Measurements from ENCODE around the gene ASCC3. TPM values are rescaled to one million over a fixed set of nuclear protein-coding genes. Genes with fewer than 3 reads are reported as not detected.
A peak's percentile ranks its signal among the peaks of the same experiment; 100 is the strongest.

Gene ASCC3
- total RNA-seq, 1 donor from 2014 or later = 42.0 TPM

GRCh38 chr6:100473182-100473581 is 407.9 kb downstream of the ASCC3 start:
- Mint-ChIP-seq H3K4me3 (ENCODE audit: unreplicated experiment) (no peak overlapping the region), H3K27me3 (ENCODE audit: unreplicated experiment) (peaks cover 52% of the 10 kb centered on the region), H3K9me3 (ENCODE audit: unreplicated experiment) (peaks cover 7% of the 10 kb centered on the region), H3K4me1 (ENCODE audit: unreplicated experiment) (peaks cover 3% of the 10 kb centered on the region), H3K27ac (ENCODE audit: unreplicated experiment) (no peak overlapping the region), H3K36me3 (ENCODE audit: unreplicated experiment) (no peaks in the 10 kb centered on the region)
- TF ChIP-seq, protein P1, sequence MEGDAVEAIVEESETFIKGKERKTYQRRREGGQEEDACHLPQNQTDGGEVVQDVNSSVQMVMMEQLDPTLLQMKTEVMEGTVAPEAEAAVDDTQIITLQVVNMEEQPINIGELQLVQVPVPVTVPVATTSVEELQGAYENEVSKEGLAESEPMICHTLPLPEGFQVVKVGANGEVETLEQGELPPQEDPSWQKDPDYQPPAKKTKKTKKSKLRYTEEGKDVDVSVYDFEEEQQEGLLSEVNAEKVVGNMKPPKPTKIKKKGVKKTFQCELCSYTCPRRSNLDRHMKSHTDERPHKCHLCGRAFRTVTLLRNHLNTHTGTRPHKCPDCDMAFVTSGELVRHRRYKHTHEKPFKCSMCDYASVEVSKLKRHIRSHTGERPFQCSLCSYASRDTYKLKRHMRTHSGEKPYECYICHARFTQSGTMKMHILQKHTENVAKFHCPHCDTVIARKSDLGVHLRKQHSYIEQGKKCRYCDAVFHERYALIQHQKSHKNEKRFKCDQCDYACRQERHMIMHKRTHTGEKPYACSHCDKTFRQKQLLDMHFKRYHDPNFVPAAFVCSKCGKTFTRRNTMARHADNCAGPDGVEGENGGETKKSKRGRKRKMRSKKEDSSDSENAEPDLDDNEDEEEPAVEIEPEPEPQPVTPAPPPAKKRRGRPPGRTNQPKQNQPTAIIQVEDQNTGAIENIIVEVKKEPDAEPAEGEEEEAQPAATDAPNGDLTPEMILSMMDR (IDR thresholded peaks at IDR 0.05) = no peak
- no peak for DNase-seq (ENCODE audit: extremely low spot score, unreplicated experiment)

DNA sequence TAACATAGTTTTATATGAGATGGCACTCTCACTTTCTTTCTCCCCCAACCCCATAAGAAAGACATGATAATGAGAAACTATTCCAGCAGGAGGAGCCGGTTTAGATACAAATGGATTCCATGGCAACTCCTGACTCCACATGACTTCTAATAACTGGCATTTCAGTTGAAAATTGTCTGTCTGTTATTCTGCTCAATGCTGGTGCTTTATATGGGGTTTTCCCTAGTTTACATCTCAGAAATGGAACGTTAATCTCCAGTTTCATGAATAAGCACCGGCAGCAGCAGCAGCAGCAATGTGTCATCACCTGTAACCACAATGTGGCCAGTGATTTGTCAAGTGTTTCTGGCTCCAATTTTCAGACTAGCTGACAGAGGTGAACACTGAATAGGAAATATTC is 408.5 kb downstream of the ASCC3 start:
- no peak overlapping the region for H3K4me3 Mint-ChIP-seq (ENCODE audit: unreplicated experiment)
- peaks cover 7% of the 10 kb centered on the region for H3K9me3 Mint-ChIP-seq (ENCODE audit: unreplicated experiment)
- no peak overlapping the region for H3K27ac Mint-ChIP-seq (ENCODE audit: unreplicated experiment)
- peaks cover 57% of the 10 kb centered on the region for H3K27me3 Mint-ChIP-seq (ENCODE audit: unreplicated experiment)
- H3K36me3 Mint-ChIP-seq (ENCODE audit: unreplicated experiment) = no peaks in the 10 kb centered on the region
- no peak for DNase-seq (ENCODE audit: extremely low spot score, unreplicated experiment)
- peaks cover 7% of the 10 kb centered on the region for H3K4me1 Mint-ChIP-seq (ENCODE audit: unreplicated experiment)
- TF ChIP-seq, protein P1 (IDR thresholded peaks at IDR 0.05) = peak; percentile 20

DNA sequence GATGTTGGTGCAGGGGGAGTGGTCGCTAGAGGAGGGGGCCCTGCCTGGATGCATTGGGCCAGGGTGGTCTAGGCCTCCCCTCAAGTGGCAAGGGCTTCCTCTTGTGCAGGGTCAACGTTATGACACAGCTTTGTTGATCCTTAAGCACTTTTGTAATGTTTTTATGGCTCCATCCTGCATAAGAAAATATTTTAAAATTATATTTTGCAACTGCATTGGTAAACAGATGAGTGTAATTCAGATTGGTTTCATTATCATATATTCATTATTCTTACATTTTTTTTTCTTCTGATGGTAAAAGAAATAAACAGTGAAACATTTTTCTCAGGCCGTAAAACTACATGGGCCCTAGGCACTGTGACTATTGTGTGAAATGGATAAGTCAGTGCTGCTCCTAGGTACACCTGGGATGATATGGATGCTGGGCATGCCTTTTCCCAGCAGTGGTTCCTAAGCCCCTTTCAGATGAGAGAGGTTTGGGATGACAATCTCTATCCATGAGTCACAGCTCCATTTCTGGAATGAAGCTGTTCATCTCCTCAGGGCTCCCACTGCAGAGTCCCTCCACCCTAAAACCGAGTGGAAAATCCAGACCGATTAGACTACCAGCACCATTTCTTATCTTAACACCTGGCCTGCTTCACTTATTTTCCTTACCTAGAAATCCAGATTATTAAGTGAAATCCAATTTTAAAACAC is 410.6 kb downstream of the ASCC3 start:
- Mint-ChIP-seq H3K27ac (ENCODE audit: unreplicated experiment) (no peak overlapping the region), H3K27me3 (ENCODE audit: unreplicated experiment) (peaks cover 78% of the 10 kb centered on the region), H3K36me3 (ENCODE audit: unreplicated experiment) (no peaks in the 10 kb centered on the region), H3K4me3 (ENCODE audit: unreplicated experiment) (no peak overlapping the region), H3K9me3 (ENCODE audit: unreplicated experiment) (no peaks in the 10 kb centered on the region), H3K4me1 (ENCODE audit: unreplicated experiment) (peaks cover 17% of the 10 kb centered on the region)
- no peak for DNase-seq (ENCODE audit: extremely low spot score, unreplicated experiment)
- TF ChIP-seq, protein P1 (IDR thresholded peaks at IDR 0.05) = no peak

DNA sequence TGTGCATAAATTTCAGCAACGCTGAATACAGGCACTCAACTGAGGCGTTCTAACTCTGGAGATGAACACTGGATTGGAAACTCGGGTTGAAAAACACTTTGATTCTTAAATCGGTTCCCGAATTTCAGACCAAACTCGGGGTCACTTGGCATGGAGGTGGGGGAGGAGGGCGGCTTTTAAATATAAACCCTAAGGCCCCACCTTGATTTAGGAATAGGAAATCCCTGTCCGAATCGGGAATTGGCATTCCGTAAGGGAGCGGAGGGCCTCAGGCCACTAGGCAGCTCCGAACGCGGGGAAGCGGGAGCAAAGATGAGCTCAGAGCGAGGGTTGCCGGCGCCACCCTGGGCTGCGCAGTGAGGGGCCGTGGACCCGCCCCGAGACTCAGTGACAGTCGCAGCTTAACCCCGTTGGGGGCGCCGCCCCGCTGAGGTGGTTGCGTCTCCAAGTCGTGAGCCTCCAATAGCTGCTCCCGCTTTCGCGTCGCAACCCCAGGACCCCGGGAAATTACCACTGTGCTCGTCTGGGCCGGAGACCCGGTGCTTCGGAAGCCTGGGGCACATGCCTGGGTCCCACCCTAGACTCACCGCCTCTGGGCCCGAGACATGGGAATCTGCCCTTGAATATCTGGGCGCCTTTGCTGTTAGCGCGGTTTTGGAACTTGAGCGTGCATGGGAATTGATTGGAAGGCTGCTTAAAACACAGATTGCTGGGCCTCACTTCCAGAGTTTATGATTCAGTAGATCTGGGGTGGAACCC is 411.8 kb downstream of the ASCC3 start:
- Mint-ChIP-seq H3K4me1 (ENCODE audit: unreplicated experiment) (peaks cover 26% of the 10 kb centered on the region), H3K27ac (ENCODE audit: unreplicated experiment) (no peak overlapping the region), H3K27me3 (ENCODE audit: unreplicated experiment) (peaks cover 87% of the 10 kb centered on the region), H3K4me3 (ENCODE audit: unreplicated experiment) (no peak overlapping the region), H3K9me3 (ENCODE audit: unreplicated experiment) (no peaks in the 10 kb centered on the region), H3K36me3 (ENCODE audit: unreplicated experiment) (no peaks in the 10 kb centered on the region)
- no peak for DNase-seq (ENCODE audit: extremely low spot score, unreplicated experiment)
- TF ChIP-seq, protein P1 (IDR thresholded peaks at IDR 0.05) = no peak

GRCh38 chr6:100468016-100468622 is 413.0 kb downstream of the ASCC3 start:
- H3K9me3 Mint-ChIP-seq (ENCODE audit: unreplicated experiment) = no peaks in the 10 kb centered on the region
- H3K4me1 Mint-ChIP-seq (ENCODE audit: unreplicated experiment) = peaks cover 35% of the 10 kb centered on the region
- TF ChIP-seq, protein P1 (IDR thresholded peaks at IDR 0.05) = no peak
- H3K27ac Mint-ChIP-seq (ENCODE audit: unreplicated experiment) = no peak overlapping the region
- peaks cover 91% of the 10 kb centered on the region for H3K27me3 Mint-ChIP-seq (ENCODE audit: unreplicated experiment)
- no peaks in the 10 kb centered on the region for H3K36me3 Mint-ChIP-seq (ENCODE audit: unreplicated experiment)
- DNase-seq (ENCODE audit: extremely low spot score, unreplicated experiment) = no peak
- H3K4me3 Mint-ChIP-seq (ENCODE audit: unreplicated experiment) = no peak overlapping the region
